ENCODE data around the gene PTPRD. TPM values are rescaled to one million over a fixed set of nuclear protein-coding genes. Genes with fewer than 3 reads are reported as not detected.

The PTPRD gene
- total RNA-seq, 1 experiment from 2014 or later: 32.5 TPM

DNA sequence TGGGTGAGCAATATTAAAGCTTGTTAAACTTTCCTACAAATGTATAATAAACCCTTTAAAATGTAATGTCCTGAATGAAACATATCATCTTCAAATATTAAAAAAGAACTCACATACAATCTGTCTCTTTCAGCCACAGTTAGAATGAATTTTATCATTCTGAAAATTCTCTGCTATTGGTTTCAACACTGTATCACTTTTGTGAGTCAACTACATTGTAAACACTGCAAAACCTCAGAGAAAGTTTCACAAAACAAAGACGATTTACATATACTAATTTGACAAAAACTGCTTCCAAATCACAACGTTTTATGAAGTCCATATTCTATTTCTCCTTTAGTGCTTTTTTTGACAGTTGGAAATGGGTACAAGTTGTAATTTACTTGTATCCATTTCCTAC lies 1781.2 kb downstream of the PTPRD start:
- no peak overlapping the region for H3K4ac ChIP-seq (ENCODE audit: low read depth, low read length)
- Mint-ChIP-seq H3K4me3 (no peak overlapping the region), H3K27me3 (ENCODE audit: low read depth) (no peaks in the 10 kb centered on the region), H3K4me1 (peaks cover 11 to 36% of the 10 kb centered on the region in 2 experiments), H3K27ac (no peak overlapping the region), H3K36me3 (ENCODE audit: insufficient read depth in 1 of 3, low read depth in 3 of 3) (no peaks in the 10 kb centered on the region; a peak in 2 of 7 replicates), H3K9me3 (no peaks in the 10 kb centered on the region)
- no peak overlapping the region for H2BK20ac ChIP-seq (ENCODE audit: low read depth, low read length, poor library complexity, severe bottlenecking)
- H3K14ac ChIP-seq (ENCODE audit: insufficient read depth, low read length): no peak overlapping the region
- H3K23ac ChIP-seq (ENCODE audit: insufficient read length, low read depth, low read length): no peak overlapping the region
- H3K4me2 ChIP-seq (ENCODE audit: insufficient read depth, insufficient read length, low read length): no peak overlapping the region
- no peak overlapping the region for H2BK5ac ChIP-seq (ENCODE audit: insufficient read length, low read length)
- H2BK120ac ChIP-seq (ENCODE audit: low read depth, low read length, poor library complexity, severe bottlenecking): no peak overlapping the region
- no peaks in the 10 kb centered on the region for H3K9me3 ChIP-seq (ENCODE audit: control insufficient read depth, low read depth, low read length)
- H2BK12ac ChIP-seq (ENCODE audit: insufficient read length, low read depth, low read length): no peak overlapping the region
- WGBS (ENCODE audit: extremely low coverage, insufficient read length, low lambda C conversion rate): no CpG with 5 or more reads among the region's 2 CpGs
- no peak overlapping the region for H3K56ac ChIP-seq (ENCODE audit: insufficient read length, low read depth, low read length)
- H2AK5ac ChIP-seq (ENCODE audit: insufficient read length, low read length): no peak overlapping the region
- H3K23me2 ChIP-seq (ENCODE audit: insufficient read length, low read depth, low read length, poor library complexity, severe bottlenecking): no peaks in the 10 kb centered on the region
- H3K27me3 ChIP-seq (ENCODE audit: insufficient read depth, low read length): no peaks in the 10 kb centered on the region
- no peaks in the 10 kb centered on the region for H3K79me2 ChIP-seq (ENCODE audit: insufficient read depth, low read length)
- H3K9ac ChIP-seq (ENCODE audit: extremely low read depth, insufficient read length, low read length): no peak overlapping the region
- H4K8ac ChIP-seq (replicated peaks; ENCODE audit: insufficient read length, low read depth, low read length): no peak overlapping the region
- H3K4me1 ChIP-seq (ENCODE audit: insufficient read depth, low read length): peaks cover 3% of the 10 kb centered on the region; the same call in 1 of the 2 replicates
- H2AFZ ChIP-seq (ENCODE audit: low read length): no peak overlapping the region
- no peak overlapping the region for H4K5ac ChIP-seq (ENCODE audit: insufficient read length, low read depth, low read length)
- no peak overlapping the region for H4K91ac ChIP-seq (ENCODE audit: insufficient read length, low read depth, low read length)
- no peak for DNase-seq
- H3K18ac ChIP-seq (ENCODE audit: insufficient read length, low read depth, low read length): no peak overlapping the region
- no peak overlapping the region for H3T11ph ChIP-seq (ENCODE audit: low read length)
- H4K20me1 ChIP-seq (ENCODE audit: control insufficient read depth, insufficient read depth, insufficient read length): no peaks in the 10 kb centered on the region
- H2BK15ac ChIP-seq (ENCODE audit: low read depth, low read length): no peak overlapping the region
- no peaks in the 10 kb centered on the region for H3K79me1 ChIP-seq (ENCODE audit: insufficient read depth, low read depth, low read length, poor library complexity, severe bottlenecking)
- no peak for TF ChIP-seq CTCF (conservative IDR thresholded peaks at IDR 0.05)
- H3K27ac ChIP-seq (ENCODE audit: insufficient read length, low read depth, low read length): no peak overlapping the region

Measured in H9 (cell line).